ENCODE data around the gene VAMP3.

Gene VAMP3

GRCh38 chr1:7808253-7808844 lies 37.3 kb downstream of the VAMP3 start:
- no peak for DNase-seq (ENCODE audit: low read depth)
- peak; percentile 38 for TF ChIP-seq CTCF (IDR thresholded peaks at IDR 0.05; ENCODE audit: low read depth, low read length, missing control alignments)
- no peak overlapping the region for H3K4me3 ChIP-seq (ENCODE audit: low read depth, low read length)

GRCh38 chr1:7809742-7810141 lies 38.6 kb downstream of the VAMP3 start:
- TF ChIP-seq CTCF (IDR thresholded peaks at IDR 0.05; ENCODE audit: low read depth, low read length, missing control alignments): no peak
- no peak overlapping the region for H3K4me3 ChIP-seq (ENCODE audit: low read depth, low read length)
- no peak for DNase-seq (ENCODE audit: low read depth)

- H3K4me3 ChIP-seq (ENCODE audit: low read depth, low read length): no peak overlapping the region
- no peak for TF ChIP-seq CTCF (IDR thresholded peaks at IDR 0.05; ENCODE audit: low read depth, low read length, missing control alignments)
- no peak for DNase-seq (ENCODE audit: low read depth)
These were observed 39.3 kb downstream of the VAMP3 start for GRCh38 chr1:7810395-7810794.

- H3K4me3 ChIP-seq (ENCODE audit: low read depth, low read length): no peak overlapping the region
- no peak for TF ChIP-seq CTCF (IDR thresholded peaks at IDR 0.05; ENCODE audit: low read depth, low read length, missing control alignments)
- DNase-seq (ENCODE audit: low read depth): no peak
These were observed 40.4 kb downstream of the VAMP3 start for GRCh38 chr1:7811476-7811875.

- TF ChIP-seq CTCF (IDR thresholded peaks at IDR 0.05; ENCODE audit: low read depth, low read length, missing control alignments): no peak
- DNase-seq (ENCODE audit: low read depth): no peak
- no peak overlapping the region for H3K4me3 ChIP-seq (ENCODE audit: low read depth, low read length)
These were observed 42.7 kb downstream of the VAMP3 start for GRCh38 chr1:7813677-7814373.

- H3K4me3 ChIP-seq (ENCODE audit: low read depth, low read length): no peak overlapping the region
- DNase-seq (ENCODE audit: low read depth): no peak
- TF ChIP-seq CTCF (IDR thresholded peaks at IDR 0.05; ENCODE audit: low read depth, low read length, missing control alignments): no peak
These were observed 50.2 kb downstream of the VAMP3 start for GRCh38 chr1:7821282-7821681.

GRCh38 chr1:7824701-7825100 lies 53.6 kb downstream of the VAMP3 start:
- H3K4me3 ChIP-seq (ENCODE audit: low read depth, low read length): no peak overlapping the region
- no peak for DNase-seq (ENCODE audit: low read depth)
- no peak for TF ChIP-seq CTCF (IDR thresholded peaks at IDR 0.05; ENCODE audit: low read depth, low read length, missing control alignments)
